Erythroblast (primary cell): Measurements from ENCODE around the gene CHMP4A.

Experiments used
- GATA1 ChIP-seq: IDR thresholded peaks from 2 replicates; pipeline ENCODE4 v1.6.1; 2011; ENCODE audit warnings: low read depth, mild to moderate bottlenecking, control low read depth, low read length, moderate library complexity
- POLR2A ChIP-seq: IDR thresholded peaks from 2 replicates; pipeline ENCODE4 v1.6.1; 2011; ENCODE audit warnings: mild to moderate bottlenecking, low read length

GRCh38 chr14:24177891-24178290, 35.4 kb downstream of the CHMP4A start:
- TF ChIP-seq POLR2A (no peak), GATA1 (no peak)
